Ovary (tissue), 3 donors: ENCODE measurements around the gene DIAPH3.

Source experiments
- CTCF ChIP-seq, 3 donors: fragments of 450-650 bp in 2 of 3; fragments of 200-600 bp in 1 of 3; IDR thresholded peaks; one replicate each; pipeline versions ENCODE4 v1.5.1 to v1.8.0; 2016 to 2022; ENCODE audit warnings: antibody characterized with exemption in 3 of 3, mild to moderate bottlenecking in 1 of 3
- EP300 ChIP-seq: sonication (generic); formaldehyde crosslinking; IDR thresholded peaks from one replicate; pipeline ENCODE4 v1.6.1; 2017; ENCODE audit warnings: antibody characterized with exemption
- POLR2A ChIP-seq: fragments of 450-650 bp; IDR thresholded peaks from one replicate; pipeline ENCODE4 v1.6.1; 2017; ENCODE audit warnings: antibody characterized with exemption, mild to moderate bottlenecking, moderate library complexity
- donor health status: DM: no; HTN: no; CAD: no.

GRCh38 chr13:59715611-59716010, 448.1 kb downstream of the DIAPH3 start:
- no peak for TF ChIP-seq CTCF (IDR thresholded peaks at IDR 0.05)
- no peak for TF ChIP-seq POLR2A
- no peak for TF ChIP-seq EP300
